H1 (cell line): ENCODE data around the gene ANKH. TPM values are rescaled to one million over a fixed set of nuclear protein-coding genes. Genes with fewer than 3 reads are reported as not detected.

Experiments
- CTCF ChIA-PET: fragments of 300-600 bp; sonication (Branson Sonifier 250); formaldehyde crosslinking; loops from one replicate; lab custom pipeline; 2021; ENCODE audit not compliant: partially characterized antibody; lab: Charles Lee
- POLR2A ChIA-PET: fragments of 300-600 bp; sonication (Branson Sonifier 250); formaldehyde crosslinking; loops from one replicate; lab custom pipeline; 2021; ENCODE audit warnings: inconsistent platforms; ENCODE audit not compliant: partially characterized antibody; lab: Charles Lee
- DNase-seq, 2 experiments: peaks; one replicate each; pipeline versions ENCODE4 v3.0.0 to v3.0.0-alpha.2; 2010 to 2022; ENCODE audit warnings: low spot score in 2 of 2, low read depth in 1 of 2, mixed read lengths in 1 of 2
- FAIRE-seq: peaks from 2 replicates; lab custom pipeline; 2011; peaks lifted over from hg19 to GRCh38; lab: Jason Lieb, UNC
- H2AFZ ChIP-seq: 2 replicates; pipeline ENCODE4 v1.8.1; 2012; ENCODE audit warnings: low read length, inconsistent platforms
- H2AK5ac ChIP-seq: 2 replicates; pipeline ENCODE4 v1.6.1; 2013; ENCODE audit warnings: low read depth, low read length
- H2BK120ac ChIP-seq: replicated peaks from 2 replicates; pipeline ENCODE3; 2013; ENCODE audit warnings: low read depth, low read length, inconsistent platforms
- H2BK12ac ChIP-seq: 2 replicates; pipeline ENCODE4 v1.6.1; 2013; ENCODE audit warnings: low read depth, low read length
- H2BK15ac ChIP-seq: 2 replicates; pipeline ENCODE4 v1.6.1; 2013; ENCODE audit warnings: low read length
- H2BK20ac ChIP-seq: 2 replicates; pipeline ENCODE4 v1.6.1; 2013; ENCODE audit warnings: low read length
- H2BK5ac ChIP-seq: 2 replicates; pipeline ENCODE4 v1.6.1; 2013; ENCODE audit warnings: low read depth, low read length
- H3K14ac ChIP-seq: 2 replicates; pipeline ENCODE4 v1.6.1; 2013; ENCODE audit warnings: inconsistent platforms; ENCODE audit not compliant: insufficient read length
- H3K18ac ChIP-seq: 2 replicates; pipeline ENCODE4 v1.6.1; 2013; ENCODE audit warnings: low read length; ENCODE audit errors: extremely low read depth
- H3K23ac ChIP-seq: 2 replicates; pipeline ENCODE4 v1.6.1; 2013; ENCODE audit warnings: inconsistent platforms; ENCODE audit not compliant: insufficient read length
- H3K23me2 ChIP-seq: 2 replicates; pipeline ENCODE4 v1.6.1; 2013; ENCODE audit warnings: low read depth, low read length
- H3K27ac ChIP-seq: 2 replicates; pipeline ENCODE4 v1.6.1; 2011; ENCODE audit warnings: low read depth, low read length, inconsistent platforms
- H3K27me3 ChIP-seq, 4 experiments: replicated peaks in 1 of 4; 1 replicate in 1 of 4; 2 replicates in 3 of 4; pipeline versions ENCODE4 v1.6.1 to v1.8.1; 2011 to 2013; ENCODE audit warnings: low read length in 3 of 4, mild to moderate bottlenecking in 3 of 4, inconsistent platforms in 2 of 4, mixed read lengths in 2 of 4, moderate library complexity in 1 of 4; ENCODE audit not compliant: control insufficient read depth in 3 of 4, insufficient read depth in 3 of 4; ENCODE audit errors: extremely low read depth in 1 of 4
- H3K36me3 ChIP-seq, 4 experiments: 2 replicates each; pipeline versions ENCODE4 v1.6.1 to v1.8.1; 2011 to 2013; ENCODE audit warnings: mild to moderate bottlenecking in 4 of 4, low read length in 3 of 4, moderate library complexity in 2 of 4, control low read depth in 1 of 4, inconsistent platforms in 1 of 4; ENCODE audit not compliant: insufficient read depth in 4 of 4, control insufficient read depth in 2 of 4
- H3K4ac ChIP-seq: replicated peaks from 2 replicates; pipeline ENCODE3; 2013; ENCODE audit warnings: low read length, low read depth, mixed read lengths, inconsistent platforms; ENCODE audit not compliant: insufficient read length
- H3K4me1 ChIP-seq, 4 experiments: replicated peaks in 1 of 4; 1 replicate in 1 of 4; 2 replicates in 3 of 4; pipeline versions ENCODE4 v1.6.1 to v1.8.1; 2011 to 2013; ENCODE audit warnings: low read length in 3 of 4, inconsistent platforms in 2 of 4, mixed read lengths in 1 of 4; ENCODE audit not compliant: insufficient read depth in 4 of 4, control insufficient read depth in 3 of 4
- H3K4me2 ChIP-seq, 2 experiments: 2 replicates each; pipeline versions ENCODE4 v1.6.1 to v1.8.1; 2011 to 2013; ENCODE audit warnings: low read depth in 2 of 2, low read length in 2 of 2, control low read depth in 1 of 2, inconsistent platforms in 1 of 2, mild to moderate bottlenecking in 1 of 2; ENCODE audit not compliant: insufficient read depth in 1 of 2
- H3K4me3 ChIP-seq, 4 experiments: fragments of 200-600, 300-600 bp in 1 of 4; sonication (generic), shearing (Covaris generic), sonication (Bioruptor Twin) in 1 of 4; 2 replicates each; pipeline versions ENCODE4 v1.5.1 to v1.8.1; 2011 to 2016; ENCODE audit warnings: low read length in 4 of 4, low read depth in 3 of 4, control low read depth in 2 of 4, inconsistent platforms in 2 of 4, mild to moderate bottlenecking in 2 of 4, mixed read lengths in 1 of 4, moderate library complexity in 1 of 4; ENCODE audit not compliant: insufficient read depth in 2 of 4; ENCODE audit errors: extremely low read depth in 1 of 4
- H3K56ac ChIP-seq: replicated peaks from 2 replicates; pipeline ENCODE3; 2013; ENCODE audit warnings: low read depth, mild to moderate bottlenecking, mixed read lengths, low read length, inconsistent platforms; ENCODE audit not compliant: insufficient read length
- H3K79me1 ChIP-seq: 2 replicates; pipeline ENCODE4 v1.6.1; 2013; ENCODE audit warnings: low read depth, low read length, control low read depth
- H3K79me2 ChIP-seq, 2 experiments: 2 replicates each; pipeline versions ENCODE4 v1.6.1 to v1.8.1; 2012 to 2013; ENCODE audit warnings: low read length in 2 of 2, mild to moderate bottlenecking in 2 of 2, inconsistent platforms in 1 of 2; ENCODE audit not compliant: insufficient read depth in 2 of 2, control insufficient read depth in 1 of 2
- H3K9ac ChIP-seq, 4 experiments: replicated peaks in 1 of 4; 1 replicate in 1 of 4; 2 replicates in 3 of 4; pipeline versions ENCODE4 v1.6.1 to v1.8.1; 2011 to 2013; ENCODE audit warnings: low read depth in 3 of 4, low read length in 3 of 4, control low read depth in 2 of 4, mild to moderate bottlenecking in 2 of 4, moderate library complexity in 2 of 4, inconsistent platforms in 1 of 4; ENCODE audit errors: extremely low read depth in 1 of 4
- H3K9me3 ChIP-seq, 2 experiments: 2 replicates each; pipeline versions ENCODE4 v1.6.1 to v1.8.1; 2012 to 2013; ENCODE audit warnings: mild to moderate bottlenecking in 2 of 2, moderate library complexity in 2 of 2, control low read depth in 1 of 2, inconsistent platforms in 1 of 2, low read depth in 1 of 2, low read length in 1 of 2, mixed read lengths in 1 of 2; ENCODE audit not compliant: insufficient read depth in 2 of 2
- H4K20me1 ChIP-seq, 2 experiments: replicated peaks in 1 of 2; 2 replicates each; pipeline versions ENCODE3 to v1.8.1; 2011 to 2013; ENCODE audit warnings: inconsistent platforms in 2 of 2, low read length in 2 of 2, mild to moderate bottlenecking in 1 of 2; ENCODE audit not compliant: insufficient read depth in 2 of 2, control insufficient read depth in 1 of 2
- H4K5ac ChIP-seq: 2 replicates; pipeline ENCODE4 v1.6.1; 2013; ENCODE audit warnings: low read length, low read depth, mixed read lengths, inconsistent platforms; ENCODE audit not compliant: insufficient read length
- H4K8ac ChIP-seq: 2 replicates; pipeline ENCODE4 v1.8.0; 2013; ENCODE audit warnings: mild to moderate bottlenecking, moderate library complexity, low read length, inconsistent platforms; ENCODE audit not compliant: insufficient read depth; ENCODE audit errors: extremely low read depth
- H4K91ac ChIP-seq: replicated peaks from 2 replicates; pipeline ENCODE3; 2013; ENCODE audit warnings: low read length, mixed read lengths, inconsistent platforms; ENCODE audit not compliant: insufficient read length
- CBX5 ChIP-seq: fragments of 300-800, 300-1000 bp; sonication (generic); IDR thresholded peaks from 2 replicates; pipeline ENCODE4 v1.7.1; 2016; ENCODE audit warnings: antibody characterized with exemption, low read length, low read depth
- CEBPB ChIP-seq: IDR thresholded peaks from 2 replicates; pipeline ENCODE4 v1.6.1; 2012; ENCODE audit warnings: low read depth, low read length
- CTBP2 ChIP-seq: IDR thresholded peaks from 2 replicates; pipeline ENCODE4 v1.7.0; 2011; ENCODE audit warnings: borderline replicate concordance, mild to moderate bottlenecking, moderate library complexity, mixed read lengths, low read length; ENCODE audit not compliant: insufficient read depth, insufficient read length
- FOSL1 ChIP-seq: IDR thresholded peaks from 2 replicates; pipeline ENCODE4 v1.6.1; 2011; ENCODE audit warnings: mild to moderate bottlenecking, low read depth, low read length, moderate library complexity; ENCODE audit not compliant: insufficient read depth
- GTF2F1 ChIP-seq: IDR thresholded peaks from 2 replicates; pipeline ENCODE4 v1.6.1; 2012; ENCODE audit warnings: low read depth, low read length, improper control_type of control experiment, borderline replicate concordance
- KDM5A ChIP-seq: fragments of 200-600 bp; IDR thresholded peaks from 2 replicates; pipeline ENCODE4 v1.7.1; 2012; ENCODE audit warnings: mild to moderate bottlenecking, low read length, inconsistent platforms, mixed read lengths
- MAFK ChIP-seq: IDR thresholded peaks from 2 replicates; pipeline ENCODE4 v1.6.1; 2012; ENCODE audit warnings: low read depth, mild to moderate bottlenecking, improper control_type of control experiment, low read length
- RAD21 ChIP-seq, 2 experiments: IDR thresholded peaks in 1 of 2; conservative IDR thresholded peaks in 1 of 2; 2 replicates each; pipeline ENCODE4 v1.6.1; 2011; ENCODE audit warnings: low read depth in 2 of 2, low read length in 2 of 2, improper control_type of control experiment in 1 of 2, inconsistent platforms in 1 of 2, mild to moderate bottlenecking in 1 of 2, moderate library complexity in 1 of 2
- RXRA ChIP-seq: IDR thresholded peaks from 2 replicates; pipeline ENCODE4 v1.6.1; 2011; ENCODE audit warnings: low read depth, mild to moderate bottlenecking, low read length, moderate library complexity; ENCODE audit not compliant: insufficient read depth
- SRF ChIP-seq: IDR thresholded peaks from 2 replicates; pipeline ENCODE4 v1.6.1; 2011; ENCODE audit warnings: mild to moderate bottlenecking, low read depth, low read length, moderate library complexity
- WGBS, 2 experiments: shearing (Covaris generic) in 1 of 2; methylation state at CpG; one replicate each; pipeline versions ENCODE4 v1.1.6 to v1.1.7; 2013 to 2015; ENCODE audit warnings: low lambda C conversion rate in 2 of 2, mixed read lengths in 2 of 2, inconsistent platforms in 1 of 2, low coverage in 1 of 2, missing lambda C conversion rate in 1 of 2; ENCODE audit not compliant: insufficient replicate concordance in 2 of 2, insufficient coverage in 1 of 2, insufficient read length in 1 of 2; ENCODE audit errors: extremely low coverage in 1 of 2, missing lambda C conversion rate in 1 of 2; 5-methylcytosine and 5-hydroxymethylcytosine counted together
- polyA plus RNA-seq, 7 experiments: library from polyadenylated mRNA; depleted of rRNA in 3 of 7; stranded (reverse) in 5 of 7; unstranded in 2 of 7; fragments of >200 nt in 5 of 7; fragments of 200-250 nt in 2 of 7; gene quantifications; 1 replicate in 5 of 7; 2 replicates in 1 of 7; 4 replicates in 1 of 7; pipeline versions ENCODE4 v1.2.1 to v1.2.3, GENCODE V29; 2011 to 2013; ENCODE audit warnings: missing spikeins in 2 of 7, mixed read lengths in 2 of 7
- total RNA-seq: library from RNA; stranded (reverse); fragmentation: NEBNext Ultra II Directional; extraction: Animal tissue kit (Norgen Biotek cat#: 25700); gene quantifications from 2 replicates; pipeline ENCODE4 v1.2.1, GENCODE V29; 2021
- TF ChIP-seq, protein P1 (sequence below): IDR thresholded peaks from 2 replicates; pipeline ENCODE4 v1.6.1; 2011; ENCODE audit warnings: low read depth, mild to moderate bottlenecking, low read length; ENCODE audit not compliant: insufficient read depth

Gene ANKH
- total and polyA plus RNA-seq, 2 of the 8 experiments (the other 6 are each of a cell fraction or from before 2014, with no cell fraction given): 5.3 to 13.0 TPM

DNA sequence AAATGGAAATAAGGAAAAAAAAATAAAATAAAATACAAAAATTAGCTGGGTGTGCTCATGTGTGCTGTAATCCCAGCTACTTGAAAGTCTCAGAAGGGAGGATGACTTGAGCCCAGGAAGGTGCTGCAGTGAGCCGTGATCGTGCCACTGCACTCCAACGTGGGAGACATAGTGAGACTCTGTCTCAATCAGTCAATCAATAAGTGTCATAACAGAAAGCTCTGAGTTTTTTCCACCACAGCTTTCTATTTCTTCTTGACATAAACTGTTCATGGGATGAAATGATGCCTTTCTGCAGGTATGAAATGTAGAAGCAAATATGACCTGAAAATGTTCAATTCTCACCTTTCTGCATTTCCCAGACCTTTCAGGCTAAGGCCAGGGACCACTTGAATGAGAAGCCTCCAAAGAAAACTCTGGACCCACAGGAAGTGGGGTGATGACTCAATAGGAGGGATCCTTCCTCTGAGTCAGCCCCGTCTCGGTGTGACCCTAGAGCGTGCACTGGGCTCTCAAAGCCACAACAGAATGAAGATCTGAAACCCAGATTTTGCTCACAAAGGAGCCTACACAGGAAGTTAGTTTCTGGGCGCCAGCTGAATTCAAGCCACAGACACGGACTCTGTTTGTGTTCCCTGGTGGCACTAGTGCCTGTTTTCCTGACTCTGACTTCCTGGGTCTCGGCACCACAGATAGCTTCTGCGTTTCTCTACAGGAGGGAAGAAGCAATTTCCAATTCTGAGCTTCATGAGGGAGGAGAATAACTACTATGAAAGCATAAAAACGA, 62.0 kb downstream of the ANKH start:
- H3K23me2 ChIP-seq: no peaks in the 10 kb centered on the region
- no peak overlapping the region for H2BK12ac ChIP-seq
- no peaks in the 10 kb centered on the region for H3K27me3 ChIP-seq
- no peak overlapping the region for H3K4me3 ChIP-seq
- CTCF ChIA-PET: interaction anchor here (0.6 to 1.5 kb wide), 2 partner anchors 8 to 81 kb away, joined by 3 to 4 read pairs; no protein-coding TSS in a partner anchor
- H2BK120ac ChIP-seq: no peak overlapping the region
- no peaks in the 10 kb centered on the region for H3K9me3 ChIP-seq
- no peaks in the 10 kb centered on the region; the same call in 1 of the 2 replicates for H3K79me1 ChIP-seq
- H3K9ac ChIP-seq: no peak overlapping the region
- no peak overlapping the region for H2AK5ac ChIP-seq
- H3K4me1 ChIP-seq: no peaks in the 10 kb centered on the region
- H4K91ac ChIP-seq: no peak overlapping the region
- no peak overlapping the region for H2BK15ac ChIP-seq
- H4K5ac ChIP-seq: no peak overlapping the region
- no peak overlapping the region for H2BK5ac ChIP-seq
- POLR2A ChIA-PET: no interaction called here
- FAIRE-seq: no peak
- no peak overlapping the region for H2BK20ac ChIP-seq
- no peak for DNase-seq
- no peak overlapping the region for H3K4me2 ChIP-seq
- H2AFZ ChIP-seq: no peak overlapping the region; the same call in 1 of the 2 replicates
- H3K18ac ChIP-seq: no peak overlapping the region; the same call in 1 of the 2 replicates
- H3K36me3 ChIP-seq: no peaks in the 10 kb centered on the region
- H4K20me1 ChIP-seq: no peaks in the 10 kb centered on the region
- 85% methylated on average over 11 of the region's 11 CpGs; no CpG with 5 or more reads in 1 of the 2 experiments for WGBS, 2 experiments
- no peak overlapping the region for H3K56ac ChIP-seq
- no peak overlapping the region for H3K27ac ChIP-seq
- H4K8ac ChIP-seq: no peak overlapping the region
- H3K23ac ChIP-seq: no peak overlapping the region
- no peaks in the 10 kb centered on the region for H3K79me2 ChIP-seq
- no peak overlapping the region for H3K14ac ChIP-seq
- no peak overlapping the region for H3K4ac ChIP-seq
- no peak for TF ChIP-seq CEBPB
- TF ChIP-seq GTF2F1: no peak
- TF ChIP-seq RAD21 (IDR thresholded peaks at IDR 0.05 in 1 of 2, conservative IDR thresholded peaks at IDR 0.05 in 1 of 2; ENCODE audit: low read depth in 2 of 2, low read length in 2 of 2): no peak
- TF ChIP-seq MAFK: no peak
- TF ChIP-seq FOSL1: no peak
- no peak for TF ChIP-seq KDM5A
- TF ChIP-seq, protein P1, sequence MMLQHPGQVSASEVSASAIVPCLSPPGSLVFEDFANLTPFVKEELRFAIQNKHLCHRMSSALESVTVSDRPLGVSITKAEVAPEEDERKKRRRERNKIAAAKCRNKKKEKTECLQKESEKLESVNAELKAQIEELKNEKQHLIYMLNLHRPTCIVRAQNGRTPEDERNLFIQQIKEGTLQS: no peak
- TF ChIP-seq CBX5: no peak
- no peak for TF ChIP-seq RXRA
- TF ChIP-seq SRF: no peak
- no peak for TF ChIP-seq CTBP2
